OCI-LY7 (cell line): ENCODE data around the gene TEX14.

Experiments
- EZH2phosphoT487 ChIP-seq: fragments of 200-600 bp; sonication (generic); IDR thresholded peaks from 2 replicates; pipeline ENCODE4 v1.6.1; 2018; ENCODE audit warnings: low read depth, borderline replicate concordance, mild to moderate bottlenecking, mixed run types, antibody characterized with exemption, low read length, moderate library complexity, mixed read lengths
- TF ChIP-seq, protein P1 (sequence below): fragments of 200-600 bp; sonication (generic); conservative IDR thresholded peaks from 2 replicates; pipeline ENCODE4 v1.5.1; 2014; ENCODE audit warnings: mild to moderate bottlenecking, antibody characterized with exemption, low read length, moderate library complexity, mixed read lengths

DNA sequence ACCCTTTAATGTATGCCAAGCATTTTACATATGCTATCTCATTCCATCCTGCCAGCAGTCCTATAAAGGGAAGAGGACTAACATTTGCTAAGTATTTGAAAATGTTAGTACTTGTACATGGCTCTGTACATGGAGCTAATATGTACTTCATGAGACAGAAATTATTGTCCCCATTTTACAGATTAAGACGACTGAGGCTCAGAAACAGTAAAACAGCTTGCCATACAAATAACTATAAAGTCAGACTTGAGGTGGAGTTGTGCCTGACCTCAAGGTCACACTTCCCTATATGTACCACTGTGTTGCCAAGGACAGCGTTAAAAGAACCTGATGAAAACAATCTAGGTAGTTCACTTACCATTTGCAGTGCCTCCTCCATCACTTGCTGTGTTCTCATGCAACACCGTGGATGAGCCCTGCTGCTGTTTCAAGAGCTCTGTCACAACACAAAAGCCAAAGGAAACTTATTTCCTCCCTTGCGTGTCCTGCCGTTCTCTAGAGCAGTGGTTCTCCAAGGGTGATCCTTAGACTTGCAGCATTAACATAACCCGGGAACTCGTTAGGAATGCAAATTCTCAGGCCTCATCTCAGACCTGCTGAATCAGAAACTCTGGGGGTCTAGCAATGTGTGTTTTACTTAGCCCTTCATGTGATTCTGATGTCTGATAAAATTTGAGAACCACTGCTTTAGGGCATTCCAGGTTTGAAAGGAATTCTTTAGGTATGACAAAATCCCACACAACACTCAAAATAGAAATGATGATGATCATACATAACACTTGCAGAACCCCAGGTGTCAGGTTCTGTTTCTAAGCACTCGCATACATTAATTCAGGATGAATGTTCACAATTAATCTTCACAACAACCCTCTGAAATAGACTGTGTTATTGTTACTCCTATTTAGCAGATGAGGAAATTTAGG lies 126.2 kb downstream of the TEX14 start:
- TF ChIP-seq, protein P1, sequence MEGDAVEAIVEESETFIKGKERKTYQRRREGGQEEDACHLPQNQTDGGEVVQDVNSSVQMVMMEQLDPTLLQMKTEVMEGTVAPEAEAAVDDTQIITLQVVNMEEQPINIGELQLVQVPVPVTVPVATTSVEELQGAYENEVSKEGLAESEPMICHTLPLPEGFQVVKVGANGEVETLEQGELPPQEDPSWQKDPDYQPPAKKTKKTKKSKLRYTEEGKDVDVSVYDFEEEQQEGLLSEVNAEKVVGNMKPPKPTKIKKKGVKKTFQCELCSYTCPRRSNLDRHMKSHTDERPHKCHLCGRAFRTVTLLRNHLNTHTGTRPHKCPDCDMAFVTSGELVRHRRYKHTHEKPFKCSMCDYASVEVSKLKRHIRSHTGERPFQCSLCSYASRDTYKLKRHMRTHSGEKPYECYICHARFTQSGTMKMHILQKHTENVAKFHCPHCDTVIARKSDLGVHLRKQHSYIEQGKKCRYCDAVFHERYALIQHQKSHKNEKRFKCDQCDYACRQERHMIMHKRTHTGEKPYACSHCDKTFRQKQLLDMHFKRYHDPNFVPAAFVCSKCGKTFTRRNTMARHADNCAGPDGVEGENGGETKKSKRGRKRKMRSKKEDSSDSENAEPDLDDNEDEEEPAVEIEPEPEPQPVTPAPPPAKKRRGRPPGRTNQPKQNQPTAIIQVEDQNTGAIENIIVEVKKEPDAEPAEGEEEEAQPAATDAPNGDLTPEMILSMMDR = no peak
- no peak for TF ChIP-seq EZH2phosphoT487
